GM12878 (cell line): ENCODE results near the gene DLD. TPM values are rescaled to one million over a fixed set of nuclear protein-coding genes. Genes with fewer than 3 reads are reported as not detected.
A peak's percentile ranks its signal among the peaks of the same experiment; 100 is the strongest.

Source experiments
- ATAC-seq: fragments of 200-7000 bp; cut with Tn5 transposase; 3 replicates; pipeline ENCODE4 v1.9.1; 2020; ENCODE audit warnings: mild to moderate bottlenecking, moderate library complexity
- BruUV-seq: library from RNA; stranded (reverse); fragments of 400-500 nt; replicated peaks from 2 replicates; lab custom pipeline; 2021; lab: Mats Ljungman, UMichigan
- CTCF ChIA-PET: fragments of 300-600 bp; sonication (Branson Sonifier 250); formaldehyde crosslinking; extraction: SDS; loops from one replicate; lab custom pipeline; 2021; ENCODE audit warnings: inconsistent platforms; lab: Yijun Ruan, JAX
- POLR2A ChIA-PET: fragments of 350-600 bp; formaldehyde crosslinking; extraction: SDS; loops from one replicate; lab custom pipeline; 2021; ENCODE audit warnings: inconsistent platforms; lab: Charles Lee
- RAD21 ChIA-PET: fragments of 300-600 bp; sonication (Branson Sonifier 250); formaldehyde crosslinking; loops from one replicate; lab custom pipeline; 2023; ENCODE audit warnings: antibody characterized with exemption; ENCODE audit not compliant: unreplicated experiment; lab: Charles Lee
- SMC1A ChIA-PET: fragments of 300-600 bp; sonication (Branson Sonifier 250); formaldehyde crosslinking; loops from one replicate; lab custom pipeline; 2023; ENCODE audit not compliant: unreplicated experiment, uncharacterized antibody; lab: Charles Lee
- DNase-seq: peaks from one replicate; pipeline ENCODE4 v3.0.0-alpha.2; 2011; ENCODE audit warnings: low read depth, low spot score
- FAIRE-seq: peaks from 3 replicates; lab custom pipeline; 2011; peaks lifted over from hg19 to GRCh38; lab: Jason Lieb, UNC
- H2AFZ ChIP-seq: 2 replicates; pipeline ENCODE4 v1.6.0; 2011; ENCODE audit warnings: low read depth, low read length, control low read depth; ENCODE audit not compliant: control insufficient read depth
- H3K27ac ChIP-seq: 2 replicates; pipeline ENCODE4 v1.5.1; 2011; ENCODE audit warnings: control low read depth; ENCODE audit not compliant: control insufficient read depth, insufficient read depth
- H3K27me3 ChIP-seq, 2 experiments: replicated peaks in 1 of 2; 2 replicates each; pipeline versions ENCODE4 v1.6.0 to v1.6.1; 2011; ENCODE audit warnings: low read length in 1 of 2; ENCODE audit not compliant: control insufficient read depth in 2 of 2, insufficient read depth in 2 of 2
- H3K36me3 ChIP-seq, 2 experiments: 2 replicates each; pipeline ENCODE4 v1.5.1; 2011; ENCODE audit warnings: low read length in 1 of 2; ENCODE audit not compliant: control insufficient read depth in 2 of 2, insufficient read depth in 2 of 2
- H3K4me1 ChIP-seq: 2 replicates; pipeline ENCODE4 v1.6.1; 2011; ENCODE audit warnings: mild to moderate bottlenecking, low read length, moderate library complexity, mixed read lengths; ENCODE audit not compliant: control insufficient read depth, insufficient read depth
- H3K4me2 ChIP-seq: 2 replicates; pipeline ENCODE4 v1.6.0; 2011; ENCODE audit warnings: control low read depth; ENCODE audit not compliant: control insufficient read depth, insufficient read depth
- H3K4me3 ChIP-seq: fragments of 200-600 bp; sonication (generic); 2 replicates; pipeline ENCODE4 v1.5.1; 2016
- H3K79me2 ChIP-seq: 2 replicates; pipeline ENCODE4 v1.6.0; 2011; ENCODE audit warnings: low read length; ENCODE audit not compliant: control insufficient read depth, insufficient read depth
- H3K9ac ChIP-seq: 2 replicates; pipeline ENCODE4 v1.8.0; 2011; ENCODE audit warnings: low read length, control low read depth, mixed read lengths; ENCODE audit not compliant: control insufficient read depth, insufficient read depth
- H3K9me3 ChIP-seq: replicated peaks from 3 replicates; pipeline ENCODE4 v1.5.1; 2011; ENCODE audit warnings: mild to moderate bottlenecking, low read length; ENCODE audit not compliant: control insufficient read depth, insufficient read depth
- H4K20me1 ChIP-seq: 2 replicates; pipeline ENCODE4 v1.6.0; 2011; ENCODE audit not compliant: control insufficient read depth, insufficient read depth
- BCL11A ChIP-seq: IDR thresholded peaks from 2 replicates; pipeline ENCODE4 v1.6.1; 2011; ENCODE audit warnings: low read depth, low read length
- ETV6 ChIP-seq, 2 experiments: fragments of 450-650 bp in 1 of 2; IDR thresholded peaks in 1 of 2; conservative IDR thresholded peaks in 1 of 2; 2 replicates each; pipeline ENCODE4 v1.6.1; 2014; ENCODE audit warnings: antibody characterized with exemption in 1 of 2, borderline replicate concordance in 1 of 2, low read depth in 1 of 2, mild to moderate bottlenecking in 1 of 2, moderate library complexity in 1 of 2
- FOS ChIP-seq: IDR thresholded peaks from 3 replicates; pipeline ENCODE4 v1.6.1; 2011; ENCODE audit warnings: borderline replicate concordance; ENCODE audit not compliant: insufficient read length; ENCODE audit errors: extremely low read depth
- MAX ChIP-seq: IDR thresholded peaks from 2 replicates; pipeline ENCODE4 v1.6.1; 2012; ENCODE audit warnings: low read depth, low read length, improper control_type of control experiment
- TCF12 ChIP-seq: IDR thresholded peaks from 2 replicates; pipeline ENCODE4 v1.6.1; 2011; ENCODE audit warnings: low read depth, mild to moderate bottlenecking, low read length
- WGBS: methylation state at CpG from one replicate; pipeline ENCODE4 v1.1.6; 2016; ENCODE audit warnings: low lambda C conversion rate; ENCODE audit not compliant: insufficient replicate concordance, insufficient coverage; ENCODE audit errors: missing lambda C conversion rate; 5-methylcytosine and 5-hydroxymethylcytosine counted together
- in situ Hi-C: fragments of 300-500 bp; cut with MboI; formaldehyde crosslinking; loops from 9 replicates; pipeline ENCODE4 v1.14.3; 2018; ENCODE audit warnings: mixed read lengths
- intact Hi-C: fragments of 100-400 bp; cut with micrococcal nuclease; formaldehyde crosslinking; loops from one replicate; pipeline ENCODE4 v1.14.2; 2022; ENCODE audit not compliant: unreplicated experiment
- polyA plus RNA-seq, 11 experiments: library from polyadenylated mRNA; depleted of rRNA in 4 of 11; unstranded in 6 of 11; stranded (reverse) in 5 of 11; fragments of >200 nt; fragmentation: Nextera tagmentation in 4 of 11; fragmentation: Illumina TruSeq in 1 of 11; extraction: Ambion mirVana in 4 of 11; extraction: Trizol in 1 of 11; gene quantifications; 1 replicate in 1 of 11; 2 replicates in 10 of 11; pipeline versions ENCODE4 v1.2.1 to v1.2.3, GENCODE V29; 2011 to 2016; ENCODE audit warnings: inconsistent platforms in 2 of 11, missing spikeins in 2 of 11, low read depth in 1 of 11
- total RNA-seq, 4 experiments: library from RNA; depleted of rRNA in 3 of 4; stranded (reverse); fragments of >200 nt in 3 of 4; fragmentation: Illumina TruSeq in 1 of 4; extraction: Trizol in 1 of 4; gene quantifications; 2 replicates each; pipeline versions ENCODE4 v1.2.1 to v1.2.3, GENCODE V29; 2013 to 2021
- TF ChIP-seq, protein P1 (sequence below): fragments of 450-650 bp; IDR thresholded peaks from 2 replicates; pipeline ENCODE4 v1.6.1; 2016; ENCODE audit warnings: mild to moderate bottlenecking
- TF ChIP-seq, protein P2 (sequence below): fragments of 450-650 bp; formaldehyde crosslinking; IDR thresholded peaks from 2 replicates; pipeline ENCODE4 v1.5.0; 2022; ENCODE audit warnings: mild to moderate bottlenecking, missing genetic modification characterization
- TF ChIP-seq, protein P3 (sequence below): fragments of 450-650 bp; formaldehyde crosslinking; IDR thresholded peaks from 2 replicates; pipeline ENCODE4 v1.4.0; 2020; ENCODE audit warnings: mild to moderate bottlenecking, moderate library complexity

Gene DLD
- total and polyA plus RNA-seq, 10 of the 15 experiments (the other 5 are each of a cell fraction or from before 2014, with no cell fraction given), result 62.7 to 314 (median 161) TPM

GRCh38 chr7:107917763-107918651 is 27.0 kb downstream of the DLD start (continued):
- TF ChIP-seq, protein P1, sequence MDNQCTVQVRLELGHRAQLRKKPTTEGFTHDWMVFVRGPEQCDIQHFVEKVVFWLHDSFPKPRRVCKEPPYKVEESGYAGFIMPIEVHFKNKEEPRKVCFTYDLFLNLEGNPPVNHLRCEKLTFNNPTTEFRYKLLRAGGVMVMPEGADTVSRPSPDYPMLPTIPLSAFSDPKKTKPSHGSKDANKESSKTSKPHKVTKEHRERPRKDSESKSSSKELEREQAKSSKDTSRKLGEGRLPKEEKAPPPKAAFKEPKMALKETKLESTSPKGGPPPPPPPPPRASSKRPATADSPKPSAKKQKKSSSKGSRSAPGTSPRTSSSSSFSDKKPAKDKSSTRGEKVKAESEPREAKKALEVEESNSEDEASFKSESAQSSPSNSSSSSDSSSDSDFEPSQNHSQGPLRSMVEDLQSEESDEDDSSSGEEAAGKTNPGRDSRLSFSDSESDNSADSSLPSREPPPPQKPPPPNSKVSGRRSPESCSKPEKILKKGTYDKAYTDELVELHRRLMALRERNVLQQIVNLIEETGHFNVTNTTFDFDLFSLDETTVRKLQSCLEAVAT, result no peak
- 0 out of 2 replicates have a peak, but pooled peaks have one; percentile 2 for TF ChIP-seq BCL11A

DNA sequence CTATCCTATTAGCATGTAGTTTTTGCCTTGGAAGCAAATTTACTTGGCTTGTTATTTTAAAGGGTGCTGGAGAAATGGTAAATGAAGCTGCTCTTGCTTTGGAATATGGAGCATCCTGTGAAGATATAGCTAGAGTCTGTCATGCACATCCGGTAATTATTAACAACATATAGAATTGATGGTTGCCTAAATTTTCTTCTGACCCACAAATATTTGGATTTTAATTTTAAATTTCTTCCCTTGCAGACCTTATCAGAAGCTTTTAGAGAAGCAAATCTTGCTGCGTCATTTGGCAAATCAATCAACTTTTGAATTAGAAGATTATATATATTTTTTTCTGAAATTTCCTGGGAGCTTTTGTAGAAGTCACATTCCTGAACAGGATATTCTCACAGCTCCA is 28.0 kb downstream of the DLD start:
- ATAC-seq (no peak), DNase-seq (no peak), FAIRE-seq (no peak)
- Histone ChIP-seq H3K27me3 (no peaks in the 10 kb centered on the region), H3K4me3 (no peak overlapping the region), H2AFZ (no peak overlapping the region), H3K27ac (no peak overlapping the region), H3K4me2 (no peak overlapping the region), H4K20me1 (no peaks in the 10 kb centered on the region), H3K9me3 (no peaks in the 10 kb centered on the region; the same call in 2 of the 3 replicates), H3K36me3 (peaks cover 6 to 23% of the 10 kb centered on the region in 2 experiments), H3K9ac (no peak overlapping the region), H3K79me2 (peaks cover 1% of the 10 kb centered on the region), H3K4me1 (peaks cover 15% of the 10 kb centered on the region)
- WGBS, result 97% methylated on average over 2 of the region's 2 CpGs
- in situ Hi-C loops, result no loop called here
- ChIA-PET RAD21 (interaction anchor here (1.7 kb wide), 1 partner anchor 21 kb away, joined by 3 read pairs; no protein-coding TSS in a partner anchor), POLR2A (interaction anchor here (0.7 to 1.3 kb wide), 2 partner anchors 176 to 750 kb away, joined by 3 read pairs; partner anchors contain the start of gene HBP1), CTCF (interaction anchor here (1.0 to 1.5 kb wide), 3 partner anchors 9 to 42 kb away, joined by 3 read pairs; no protein-coding TSS in a partner anchor), SMC1A (interaction anchor here (0.6 to 2.6 kb wide), 11 partner anchors 10 to 227 kb away, joined by 3 to 11 read pairs (median 5); no protein-coding TSS in a partner anchor)
- TF ChIP-seq, protein P2, sequence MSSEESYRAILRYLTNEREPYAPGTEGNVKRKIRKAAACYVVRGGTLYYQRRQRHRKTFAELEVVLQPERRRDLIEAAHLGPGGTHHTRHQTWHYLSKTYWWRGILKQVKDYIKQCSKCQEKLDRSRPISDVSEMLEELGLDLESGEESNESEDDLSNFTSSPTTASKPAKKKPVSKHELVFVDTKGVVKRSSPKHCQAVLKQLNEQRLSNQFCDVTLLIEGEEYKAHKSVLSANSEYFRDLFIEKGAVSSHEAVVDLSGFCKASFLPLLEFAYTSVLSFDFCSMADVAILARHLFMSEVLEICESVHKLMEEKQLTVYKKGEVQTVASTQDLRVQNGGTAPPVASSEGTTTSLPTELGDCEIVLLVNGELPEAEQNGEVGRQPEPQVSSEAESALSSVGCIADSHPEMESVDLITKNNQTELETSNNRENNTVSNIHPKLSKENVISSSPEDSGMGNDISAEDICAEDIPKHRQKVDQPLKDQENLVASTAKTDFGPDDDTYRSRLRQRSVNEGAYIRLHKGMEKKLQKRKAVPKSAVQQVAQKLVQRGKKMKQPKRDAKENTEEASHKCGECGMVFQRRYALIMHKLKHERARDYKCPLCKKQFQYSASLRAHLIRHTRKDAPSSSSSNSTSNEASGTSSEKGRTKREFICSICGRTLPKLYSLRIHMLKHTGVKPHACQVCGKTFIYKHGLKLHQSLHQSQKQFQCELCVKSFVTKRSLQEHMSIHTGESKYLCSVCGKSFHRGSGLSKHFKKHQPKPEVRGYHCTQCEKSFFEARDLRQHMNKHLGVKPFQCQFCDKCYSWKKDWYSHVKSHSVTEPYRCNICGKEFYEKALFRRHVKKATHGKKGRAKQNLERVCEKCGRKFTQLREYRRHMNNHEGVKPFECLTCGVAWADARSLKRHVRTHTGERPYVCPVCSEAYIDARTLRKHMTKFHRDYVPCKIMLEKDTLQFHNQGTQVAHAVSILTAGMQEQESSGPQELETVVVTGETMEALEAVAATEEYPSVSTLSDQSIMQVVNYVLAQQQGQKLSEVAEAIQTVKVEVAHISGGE, result no peak
- TF ChIP-seq, protein P3, sequence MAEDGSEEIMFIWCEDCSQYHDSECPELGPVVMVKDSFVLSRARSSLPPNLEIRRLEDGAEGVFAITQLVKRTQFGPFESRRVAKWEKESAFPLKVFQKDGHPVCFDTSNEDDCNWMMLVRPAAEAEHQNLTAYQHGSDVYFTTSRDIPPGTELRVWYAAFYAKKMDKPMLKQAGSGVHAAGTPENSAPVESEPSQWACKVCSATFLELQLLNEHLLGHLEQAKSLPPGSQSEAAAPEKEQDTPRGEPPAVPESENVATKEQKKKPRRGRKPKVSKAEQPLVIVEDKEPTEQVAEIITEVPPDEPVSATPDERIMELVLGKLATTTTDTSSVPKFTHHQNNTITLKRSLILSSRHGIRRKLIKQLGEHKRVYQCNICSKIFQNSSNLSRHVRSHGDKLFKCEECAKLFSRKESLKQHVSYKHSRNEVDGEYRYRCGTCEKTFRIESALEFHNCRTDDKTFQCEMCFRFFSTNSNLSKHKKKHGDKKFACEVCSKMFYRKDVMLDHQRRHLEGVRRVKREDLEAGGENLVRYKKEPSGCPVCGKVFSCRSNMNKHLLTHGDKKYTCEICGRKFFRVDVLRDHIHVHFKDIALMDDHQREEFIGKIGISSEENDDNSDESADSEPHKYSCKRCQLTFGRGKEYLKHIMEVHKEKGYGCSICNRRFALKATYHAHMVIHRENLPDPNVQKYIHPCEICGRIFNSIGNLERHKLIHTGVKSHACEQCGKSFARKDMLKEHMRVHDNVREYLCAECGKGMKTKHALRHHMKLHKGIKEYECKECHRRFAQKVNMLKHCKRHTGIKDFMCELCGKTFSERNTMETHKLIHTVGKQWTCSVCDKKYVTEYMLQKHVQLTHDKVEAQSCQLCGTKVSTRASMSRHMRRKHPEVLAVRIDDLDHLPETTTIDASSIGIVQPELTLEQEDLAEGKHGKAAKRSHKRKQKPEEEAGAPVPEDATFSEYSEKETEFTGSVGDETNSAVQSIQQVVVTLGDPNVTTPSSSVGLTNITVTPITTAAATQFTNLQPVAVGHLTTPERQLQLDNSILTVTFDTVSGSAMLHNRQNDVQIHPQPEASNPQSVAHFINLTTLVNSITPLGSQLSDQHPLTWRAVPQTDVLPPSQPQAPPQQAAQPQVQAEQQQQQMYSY (CRISPR knock-in tag), result no peak
- TF ChIP-seq TCF12 (no peak), FOS (no peak), ETV6 (conservative IDR thresholded peaks at IDR 0.05 in 1 of 2, IDR thresholded peaks at IDR 0.05 in 1 of 2; ENCODE audit: borderline replicate concordance in 1 of 2, low read depth in 1 of 2) (no peak), MAX (no peak)
- intact Hi-C loops, result no loop called here
- BruUV-seq, result no TSS peak
